HCT116 (cell line): Measurements from ENCODE around the gene NTNG2. TPM values are rescaled to one million over a fixed set of nuclear protein-coding genes. Genes with fewer than 3 reads are reported as not detected.

Experiments used
- ATAC-seq: fragments of 200-7000 bp; cut with Tn5 transposase; 2 replicates; pipeline ENCODE4 v1.9.1; 2020; ENCODE audit warnings: mild to moderate bottlenecking, moderate library complexity
- BruUV-seq: library from RNA; stranded (reverse); fragments of 400-500 nt; replicated peaks from 2 replicates; lab custom pipeline; 2021; lab: Mats Ljungman, UMichigan
- CTCF ChIA-PET: fragments of 300-600 bp; sonication (Branson Sonifier 250); formaldehyde crosslinking; loops from one replicate; lab custom pipeline; 2021; ENCODE audit warnings: antibody characterized with exemption; lab: Charles Lee
- POLR2A ChIA-PET: fragments of 300-600, 350-600 bp; sonication (Branson Sonifier 250); formaldehyde crosslinking; loops from one replicate; lab custom pipeline; 2021; ENCODE audit warnings: antibody characterized with exemption; lab: Charles Lee
- RAD21 ChIA-PET, 2 experiments: fragments of 300-600 bp; sonication (Branson Sonifier 250); formaldehyde crosslinking; loops; one replicate each; lab custom pipeline; 2023; ENCODE audit warnings: low total read pairs in 2 of 2; ENCODE audit not compliant: uncharacterized antibody in 2 of 2, unreplicated experiment in 2 of 2, low non-redundant PET in 1 of 2; lab: Charles Lee
- DNase-seq: peaks from one replicate; pipeline ENCODE4 v3.0.0-alpha.2; 2010; ENCODE audit warnings: low read depth, low spot score
- H2AFZ ChIP-seq: fragments of 200-600 bp; shearing (Covaris generic), sonication (generic); 2 replicates; pipeline ENCODE4 v1.6.1; 2017; ENCODE audit warnings: low read depth, mixed run types, mixed read lengths, antibody characterized with exemption, low read length; ENCODE audit not compliant: poor library complexity, severe bottlenecking
- H3K27ac ChIP-seq: 2 replicates; pipeline ENCODE4 v1.5.1; 2012; ENCODE audit warnings: low read depth, low read length
- H3K27me3 ChIP-seq: fragments of 200-600 bp; sonication (generic); 2 replicates; pipeline ENCODE4 v1.6.1; 2016; ENCODE audit warnings: mixed run types, low read length, mixed read lengths; ENCODE audit not compliant: insufficient read depth
- H3K36me3 ChIP-seq, 2 experiments: fragments of 200-500 bp in 1 of 2; fragments of 200-600 bp in 1 of 2; sonication (Bioruptor generic) in 1 of 2; sonication (generic) in 1 of 2; 2 replicates each; pipeline versions ENCODE4 v1.5.1 to v1.6.1; 2014 to 2016; ENCODE audit warnings: low read length in 2 of 2, inconsistent platforms in 1 of 2, mixed read lengths in 1 of 2, mixed run types in 1 of 2; ENCODE audit not compliant: insufficient read depth in 2 of 2, control insufficient read depth in 1 of 2
- H3K4me1 ChIP-seq, 2 experiments: fragments of 200-600 bp in 1 of 2; sonication (generic) in 1 of 2; 2 replicates each; pipeline versions ENCODE4 v1.5.1 to v1.6.1; 2012 to 2017; ENCODE audit warnings: low read length in 2 of 2, inconsistent platforms in 1 of 2, mild to moderate bottlenecking in 1 of 2, mixed read lengths in 1 of 2, mixed run types in 1 of 2, moderate library complexity in 1 of 2; ENCODE audit not compliant: insufficient read depth in 2 of 2, control insufficient read depth in 1 of 2
- H3K4me2 ChIP-seq: fragments of 200-600 bp; sonication (generic); 2 replicates; pipeline ENCODE4 v1.6.1; 2017; ENCODE audit warnings: mixed run types, low read length, mixed read lengths
- H3K4me3 ChIP-seq, 2 experiments: fragments of 200-600 bp in 1 of 2; sonication (generic) in 1 of 2; replicated peaks in 1 of 2; 2 replicates each; pipeline ENCODE4 v1.5.1; 2011 to 2016; ENCODE audit warnings: low read length in 2 of 2, control low read depth in 1 of 2, low read depth in 1 of 2, mild to moderate bottlenecking in 1 of 2, mixed read lengths in 1 of 2, mixed run types in 1 of 2
- H3K79me2 ChIP-seq: fragments of 200-600 bp; sonication (generic); 2 replicates; pipeline ENCODE4 v1.6.1; 2017; ENCODE audit warnings: mild to moderate bottlenecking, mixed run types, low read length, moderate library complexity, mixed read lengths; ENCODE audit not compliant: insufficient read depth
- H3K9ac ChIP-seq: fragments of 200-600 bp; sonication (generic); 2 replicates; pipeline ENCODE4 v1.6.1; 2016; ENCODE audit warnings: low read length, mixed read lengths
- H3K9me2 ChIP-seq: fragments of 200-600 bp; sonication (generic), shearing (Covaris generic); 2 replicates; pipeline ENCODE4 v1.6.1; 2017; ENCODE audit warnings: mixed run types, mild to moderate bottlenecking, moderate library complexity; ENCODE audit not compliant: insufficient read depth
- H3K9me3 ChIP-seq, 2 experiments: fragments of 200-500 bp in 1 of 2; fragments of 200-600 bp in 1 of 2; sonication (Bioruptor generic) in 1 of 2; sonication (generic) in 1 of 2; 2 replicates each; pipeline ENCODE4 v1.6.1; 2014 to 2017; ENCODE audit warnings: low read length in 2 of 2, mixed read lengths in 2 of 2, inconsistent platforms in 1 of 2, low read depth in 1 of 2, mild to moderate bottlenecking in 1 of 2, mixed run types in 1 of 2, moderate library complexity in 1 of 2; ENCODE audit not compliant: control insufficient read depth in 1 of 2, insufficient read depth in 1 of 2
- H4K20me1 ChIP-seq: fragments of 200-600 bp; sonication (generic), shearing (Covaris generic); 2 replicates; pipeline ENCODE4 v1.6.1; 2017; ENCODE audit warnings: mixed run types, mild to moderate bottlenecking, moderate library complexity; ENCODE audit not compliant: insufficient read depth
- CBX3 ChIP-seq: IDR thresholded peaks from 2 replicates; pipeline ENCODE4 v1.6.1; 2012; ENCODE audit warnings: low read depth
- CEBPB ChIP-seq: IDR thresholded peaks from 2 replicates; pipeline ENCODE4 v1.6.1; 2012; ENCODE audit warnings: low read depth
- CTCF ChIP-seq, 3 experiments: fragments of 200-600 bp in 1 of 3; sonication (generic) in 1 of 3; IDR thresholded peaks in 2 of 3; conservative IDR thresholded peaks in 1 of 3; 2 replicates each; pipeline ENCODE4 v1.5.1; 2012 to 2017; ENCODE audit warnings: low read depth in 2 of 3, low read length in 2 of 3, antibody characterized with exemption in 1 of 3, borderline replicate concordance in 1 of 3, control low read depth in 1 of 3, mild to moderate bottlenecking in 1 of 3, mixed read lengths in 1 of 3, mixed run types in 1 of 3, moderate library complexity in 1 of 3; ENCODE audit not compliant: insufficient read depth in 1 of 3
- EZH2 ChIP-seq: fragments of 200-600 bp; sonication (generic); IDR thresholded peaks from 2 replicates; pipeline ENCODE4 v1.6.1; 2017; ENCODE audit warnings: antibody characterized with exemption, mixed run types
- EZH2phosphoT487 ChIP-seq: fragments of 200-600 bp; IDR thresholded peaks from 2 replicates; pipeline ENCODE4 v1.6.1; 2018; ENCODE audit warnings: antibody characterized with exemption, borderline replicate concordance
- MAX ChIP-seq: IDR thresholded peaks from 2 replicates; pipeline ENCODE4 v1.6.1; 2012
- POLR2A ChIP-seq: IDR thresholded peaks from 2 replicates; pipeline ENCODE4 v1.7.0; 2011; ENCODE audit warnings: borderline replicate concordance; ENCODE audit not compliant: insufficient read depth, insufficient read length; ENCODE audit errors: extremely low read depth
- RAD21 ChIP-seq: IDR thresholded peaks from 2 replicates; pipeline ENCODE4 v1.6.1; 2012; ENCODE audit warnings: low read depth, mild to moderate bottlenecking
- REST ChIP-seq: IDR thresholded peaks from 2 replicates; pipeline ENCODE4 v1.6.1; 2012; ENCODE audit warnings: low read depth
- SIN3A ChIP-seq: IDR thresholded peaks from 2 replicates; pipeline ENCODE4 v1.6.1; 2012; ENCODE audit warnings: low read depth
- SP1 ChIP-seq: IDR thresholded peaks from 2 replicates; pipeline ENCODE4 v1.6.1; 2012; ENCODE audit warnings: low read depth
- SRF ChIP-seq: IDR thresholded peaks from 2 replicates; pipeline ENCODE4 v1.6.1; 2012; ENCODE audit warnings: low read depth
- YY1 ChIP-seq: IDR thresholded peaks from 2 replicates; pipeline ENCODE4 v1.6.1; 2011; ENCODE audit warnings: low read length, low read depth, moderate library complexity, mild to moderate bottlenecking; ENCODE audit not compliant: insufficient replicate concordance; ENCODE audit errors: extremely low read depth
- ZBTB33 ChIP-seq: IDR thresholded peaks from 2 replicates; pipeline ENCODE4 v1.6.1; 2011; ENCODE audit warnings: mild to moderate bottlenecking, low read length, moderate library complexity; ENCODE audit not compliant: insufficient replicate concordance; ENCODE audit errors: extremely low read depth
- ZFX ChIP-seq: fragments of 450-650 bp; IDR thresholded peaks from 2 replicates; pipeline ENCODE4 v1.6.1; 2017
- ZNF274 ChIP-seq: fragments of 200-500 bp; sonication (Bioruptor generic); IDR thresholded peaks from 2 replicates; pipeline ENCODE4 v1.6.1; 2014; ENCODE audit warnings: mild to moderate bottlenecking, low read depth, low read length, inconsistent platforms
- intact Hi-C: fragments of 100-400 bp; cut with micrococcal nuclease; formaldehyde crosslinking; loops from 2 replicates; pipeline ENCODE4 v1.10.0; 2022
- total RNA-seq: library from RNA; stranded (reverse); gene quantifications from one replicate; pipeline ENCODE4 v1.2.1, GENCODE V29; 2021; ENCODE audit not compliant: unreplicated experiment

NTNG2 gene
- total RNA-seq, 1 experiment from 2014 or later = 2.5 TPM

- POLR2A ChIA-PET = no interaction called here
- ATAC-seq (no peak), DNase-seq (no peak)
- H2AFZ ChIP-seq = no peak overlapping the region
- no peaks in the 10 kb centered on the region for H3K36me3 ChIP-seq
- no peak overlapping the region for H3K27ac ChIP-seq
- H3K4me2 ChIP-seq = peak overlapping the region; percentile 89
- intact Hi-C loops = no loop called here
- RAD21 ChIA-PET = interaction anchor here in 1 of 2 experiments (0.6 kb wide), 1 partner anchor 174 kb away, joined by 3 read pairs; no protein-coding TSS in a partner anchor
- BruUV-seq = no TSS peak
- H3K9me3 ChIP-seq = no peaks in the 10 kb centered on the region
- peaks cover 13% of the 10 kb centered on the region; the same call in 1 of the 2 replicates for H3K27me3 ChIP-seq
- H4K20me1 ChIP-seq = no peaks in the 10 kb centered on the region
- TF ChIP-seq RAD21 = no peak
- no peak for TF ChIP-seq SIN3A
- no peak for TF ChIP-seq ZBTB33
- no peak for TF ChIP-seq SRF
- TF ChIP-seq ZNF274 = no peak
- no peak for TF ChIP-seq YY1
- no peak for TF ChIP-seq CTCF (IDR thresholded peaks at IDR 0.05 in 2 of 3, conservative IDR thresholded peaks at IDR 0.05 in 1 of 3; ENCODE audit: borderline replicate concordance in 1 of 3, insufficient read depth in 1 of 3, low read depth in 2 of 3, low read length in 2 of 3)
- no peak for TF ChIP-seq EZH2
- TF ChIP-seq REST = no peak
- TF ChIP-seq POLR2A = no peak
- no peak for TF ChIP-seq CEBPB
- TF ChIP-seq MAX = no peak
- TF ChIP-seq ZFX = no peak
- no peak for TF ChIP-seq CBX3
- TF ChIP-seq EZH2phosphoT487 = no peak
- TF ChIP-seq SP1 = no peak
- peak overlapping the region in 1 of 2 experiments; percentile 66; a peak in 3 of 4 replicates for H3K4me3 ChIP-seq
- no peaks in the 10 kb centered on the region for H3K79me2 ChIP-seq
- H3K9me2 ChIP-seq = no peaks in the 10 kb centered on the region
- H3K9ac ChIP-seq = no peak overlapping the region
- peaks cover 2 to 17% of the 10 kb centered on the region in 2 experiments; a peak in 3 of 4 replicates for H3K4me1 ChIP-seq
- CTCF ChIA-PET = interaction anchor here (1.2 kb wide), 1 partner anchor 73 kb away, joined by 7 read pairs; no protein-coding TSS in a partner anchor
Measured at GRCh38 chr9:132163457-132163875, 1.6 kb downstream of the NTNG2 start.
